ENCODE results near the gene FKBP15.
"Not testable (repeated sequence)": the region's sequence is repeated elsewhere in the genome, so short reads cannot be mapped to it uniquely, and the experiment has no call there.

Gene FKBP15

GRCh38 chr9:113177251-113177650 lies 43.8 kb downstream of the FKBP15 start:
- FAIRE-seq = no peak

- no peak for FAIRE-seq
Measured at GRCh38 chr9:113176803-113177202, 44.3 kb downstream of the FKBP15 start.

- FAIRE-seq = no peak
Measured at GRCh38 chr9:113173341-113173740, 47.7 kb downstream of the FKBP15 start.

GRCh38 chr9:113168809-113169208 lies 52.3 kb downstream of the FKBP15 start:
- FAIRE-seq = no peak

- no peak for FAIRE-seq
Measured at GRCh38 chr9:113166039-113166438, 55.0 kb downstream of the FKBP15 start.

DNA sequence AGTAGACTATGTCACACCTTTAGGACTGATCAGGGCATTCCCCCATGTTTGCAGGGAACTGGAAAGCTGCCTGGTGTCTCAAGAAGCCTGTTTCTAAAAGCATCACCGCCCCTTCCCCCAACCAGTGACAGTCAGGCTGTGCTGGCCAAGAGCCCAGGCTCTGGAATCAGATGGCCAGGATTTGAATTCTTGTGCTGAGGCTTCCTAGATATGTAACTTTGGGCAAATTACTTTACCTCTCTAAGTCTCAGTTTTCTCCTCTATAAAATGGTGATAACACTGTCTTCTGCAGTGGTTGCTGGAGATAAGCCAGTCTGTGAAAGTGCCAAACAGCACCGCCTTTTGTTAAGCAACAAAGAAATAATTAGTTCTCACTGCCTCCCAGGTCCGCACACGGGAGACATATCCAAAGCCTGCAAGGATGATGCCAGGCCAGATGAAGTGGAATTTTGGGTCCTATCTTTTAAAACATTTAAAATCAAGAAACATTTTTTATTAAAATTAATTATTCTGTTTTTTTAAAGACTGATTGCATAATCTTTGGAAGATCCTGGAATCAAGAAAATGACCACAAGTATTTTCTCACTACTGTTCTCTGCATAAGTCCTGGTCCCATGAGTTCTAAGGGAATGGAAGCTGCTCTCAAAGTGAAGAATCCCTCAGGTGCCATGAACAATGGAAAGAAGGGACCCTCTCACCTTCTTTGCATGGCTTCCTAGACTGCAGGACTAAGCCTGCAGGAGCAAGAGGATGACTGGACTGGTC lies 56.4 kb downstream of the FKBP15 start:
- no peak for FAIRE-seq

DNA sequence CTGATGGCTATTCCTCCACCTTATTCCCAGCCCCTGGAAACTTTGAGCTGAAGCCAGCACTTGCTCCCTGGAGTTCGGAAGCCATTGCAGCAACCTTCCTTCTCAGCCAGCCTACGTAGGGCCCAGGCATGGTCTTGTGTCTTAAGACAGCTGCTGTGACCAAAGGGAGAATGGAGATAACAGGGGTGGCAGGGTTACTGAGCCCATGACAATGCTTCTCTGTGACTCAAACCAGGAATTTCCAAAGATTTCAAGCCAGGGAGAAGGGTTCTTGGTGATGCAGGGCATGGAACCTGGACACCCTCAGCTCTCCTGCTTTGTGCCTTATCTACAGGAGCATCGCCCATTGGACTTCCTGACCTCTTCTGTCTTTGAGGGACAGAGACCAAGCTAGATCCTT lies 58.1 kb downstream of the FKBP15 start:
- FAIRE-seq = no peak

GRCh38 chr9:113160571-113160970 lies 60.5 kb downstream of the FKBP15 start:
- no peak for FAIRE-seq

- FAIRE-seq = no peak
Measured at GRCh38 chr9:113158446-113158845, 62.6 kb downstream of the FKBP15 start.

DNA sequence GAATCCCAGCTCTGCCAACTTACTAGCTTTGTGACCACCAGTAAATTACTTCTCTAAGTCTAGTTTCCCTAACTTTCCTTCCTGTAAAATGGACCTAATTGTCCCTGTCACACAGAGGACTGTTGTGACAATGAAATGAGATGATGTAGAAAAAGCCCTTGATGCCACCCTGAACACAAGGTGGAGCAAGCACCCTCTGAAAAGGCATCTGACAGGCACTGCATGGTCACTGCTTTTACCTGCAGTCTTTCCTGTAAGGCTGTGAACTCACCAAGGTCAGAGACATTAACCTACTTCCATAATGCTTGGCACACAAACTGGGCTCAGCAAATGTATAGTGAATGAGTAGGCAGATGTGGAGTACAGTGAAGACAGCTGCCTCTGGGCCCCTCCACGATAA lies 64.2 kb downstream of the FKBP15 start:
- FAIRE-seq = no peak

GRCh38 chr9:113155911-113156588 lies 65.0 kb downstream of the FKBP15 start:
- no peak for FAIRE-seq

DNA sequence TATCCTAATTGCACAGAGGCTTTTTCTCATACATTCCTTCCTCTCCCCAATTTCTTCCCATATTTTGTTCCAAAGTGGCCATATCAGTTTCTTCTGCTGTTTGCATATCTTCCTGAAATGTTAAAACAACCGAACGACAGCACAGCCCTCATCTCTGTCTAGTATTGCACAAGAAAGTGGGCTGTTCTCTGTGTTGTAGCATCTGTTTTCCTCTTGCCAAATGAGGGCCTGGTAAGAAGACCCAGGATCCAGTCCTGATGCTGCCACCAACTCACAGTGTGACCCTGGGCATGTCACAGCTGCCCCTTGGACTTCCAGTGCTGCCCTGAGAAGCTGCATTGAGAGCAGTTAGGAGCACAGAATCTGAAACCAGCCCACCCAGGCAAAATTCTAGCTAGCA lies 66.1 kb downstream of the FKBP15 start:
- FAIRE-seq = no peak

- no peak for FAIRE-seq
Measured at GRCh38 chr9:113154471-113154870, 66.6 kb downstream of the FKBP15 start.

DNA sequence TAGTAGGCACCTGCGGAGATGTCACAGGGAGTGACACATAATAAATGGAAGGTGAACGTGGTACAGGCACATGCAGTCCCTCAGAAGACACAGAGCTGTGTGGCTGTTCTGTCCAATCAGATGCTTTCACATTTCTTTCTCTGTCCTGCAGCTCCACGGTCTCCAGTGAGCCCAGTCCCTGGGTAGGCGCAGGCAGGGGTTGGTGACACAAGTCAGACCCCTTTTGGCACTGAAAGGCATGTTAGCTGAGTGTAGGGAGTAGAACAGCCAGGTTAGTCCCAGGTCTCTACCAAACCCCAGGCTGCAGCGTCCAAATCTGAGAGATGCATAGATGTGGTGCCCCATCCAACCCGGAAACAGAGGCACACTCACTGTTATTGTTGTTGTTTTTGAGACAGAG lies 67.5 kb downstream of the FKBP15 start:
- no peak for FAIRE-seq

GRCh38 chr9:113152699-113153098 lies 68.4 kb downstream of the FKBP15 start:
- FAIRE-seq = no peak

DNA sequence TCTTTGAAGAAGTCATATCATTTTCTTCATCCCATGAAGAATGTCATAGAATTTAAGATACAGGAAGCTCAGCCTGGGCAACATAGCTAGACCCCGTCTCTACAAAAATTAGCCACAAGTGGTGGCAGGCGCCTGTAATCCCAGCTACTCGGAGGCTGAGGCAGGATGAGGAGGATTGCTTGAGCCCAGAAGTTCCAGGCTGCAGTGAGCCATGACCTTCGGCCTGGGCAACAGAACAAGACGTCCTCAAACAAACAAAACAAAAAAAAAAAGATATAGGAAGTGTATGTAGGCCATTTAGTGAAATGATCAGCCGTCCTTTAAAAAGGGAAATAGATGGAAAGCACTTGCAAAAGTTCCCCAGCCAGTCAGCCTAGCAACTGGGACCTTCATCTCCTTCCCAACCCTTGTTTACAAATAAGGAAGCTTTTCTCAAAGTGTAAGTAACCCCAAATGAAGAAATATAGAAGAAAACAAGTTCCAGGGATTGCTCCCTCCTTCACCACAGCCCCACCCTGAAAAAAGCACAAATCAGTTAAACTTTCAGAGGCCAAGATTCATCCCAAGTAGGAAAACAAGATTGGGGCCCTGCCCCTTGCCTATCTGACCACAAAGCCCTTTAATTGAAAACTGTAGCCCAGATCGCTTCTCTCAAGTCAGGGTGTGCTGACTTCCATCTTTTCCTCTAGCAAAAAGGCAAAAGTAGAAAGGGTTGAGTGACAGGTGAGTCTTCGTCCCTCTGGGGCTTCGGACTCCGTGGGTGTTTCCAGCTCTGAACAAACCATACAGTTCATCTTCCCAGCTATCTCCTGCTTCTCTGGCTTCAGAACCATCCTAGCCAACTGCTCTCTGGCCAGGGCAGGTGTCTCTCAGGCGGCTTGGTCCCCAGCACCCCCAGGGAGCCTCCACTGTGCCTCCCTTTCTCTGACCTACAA lies 69.1 kb downstream of the FKBP15 start:
- no peak for FAIRE-seq

GRCh38 chr9:113150670-113151611 lies 70.1 kb downstream of the FKBP15 start, which contains the start of gene SLC31A2:
TSS of gene SLC31A2 (plus strand) at chr9:113151007. CDS start at chr9:113151075, 68 bp downstream.
- no peak for FAIRE-seq

GRCh38 chr9:113149561-113149960 lies 71.5 kb downstream of the FKBP15 start:
- not testable (repeated sequence) for FAIRE-seq

GRCh38 chr9:113148781-113149510 lies 72.1 kb downstream of the FKBP15 start:
- no peak for FAIRE-seq

- no peak for FAIRE-seq
Measured at GRCh38 chr9:113148372-113148705, 72.7 kb downstream of the FKBP15 start.
